Body of pancreas (tissue), 4 donors: ENCODE measurements around the gene ELL.

Experiments used
- CTCF ChIP-seq, 7 experiments: fragments of 450-650 bp in 4 of 7; fragments of 200-600 bp in 3 of 7; sonication (generic) in 3 of 7; IDR thresholded peaks; one replicate each; pipeline ENCODE4 v1.5.1; 2016 to 2019; ENCODE audit warnings: antibody characterized with exemption in 7 of 7
- POLR2A ChIP-seq, 3 donors: fragments of 450-650 bp; IDR thresholded peaks; one replicate each; pipeline ENCODE4 v1.6.1; 2016; ENCODE audit warnings: antibody characterized with exemption in 3 of 3, mild to moderate bottlenecking in 2 of 3

DNA sequence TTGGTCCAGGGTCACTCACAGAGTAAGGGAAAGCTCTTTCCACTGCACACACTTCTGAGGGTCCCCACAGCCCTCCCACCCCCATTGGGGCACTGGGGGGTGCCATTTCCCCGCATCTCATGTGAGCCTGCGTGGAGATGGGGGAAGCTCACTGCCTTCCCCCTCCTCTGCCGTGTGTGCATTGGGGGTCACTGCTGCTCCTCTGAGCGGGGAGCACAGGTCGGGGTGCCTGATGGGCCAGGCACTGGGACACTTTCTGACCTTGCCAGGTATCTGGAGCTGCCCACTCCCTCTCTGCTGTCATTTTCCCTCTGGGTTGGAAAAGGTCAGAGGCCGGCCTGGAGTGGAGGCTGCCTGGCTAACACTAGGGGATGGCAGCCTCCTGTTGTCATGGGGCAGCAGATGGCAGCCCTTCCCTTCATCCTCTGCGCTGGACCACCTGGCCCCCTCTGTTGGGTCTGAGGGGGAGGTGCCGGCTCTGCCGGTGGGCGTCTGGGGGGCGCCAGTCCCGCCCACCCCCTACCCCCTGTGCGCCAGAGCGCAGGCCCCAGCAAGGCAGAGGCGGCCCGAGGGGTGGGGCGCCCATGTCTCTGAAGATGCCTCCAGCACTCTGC, 93.6 kb downstream of the ELL start:
- TF ChIP-seq CTCF (IDR thresholded peaks at IDR 0.05): no peak
- TF ChIP-seq POLR2A (IDR thresholded peaks at IDR 0.05): no peak
